NCI-H460 (cell line): ENCODE results near the gene TGM3. TPM values are rescaled to one million over a fixed set of nuclear protein-coding genes. Genes with fewer than 3 reads are reported as not detected.

Experiments
- DNase-seq: peaks from one replicate; pipeline ENCODE4 v3.0.0-alpha.2; 2016; ENCODE audit warnings: low read depth; ENCODE audit errors: extremely low read depth
- total RNA-seq: library from RNA; depleted of rRNA; stranded (reverse); fragments of >200 nt; shearing (Covaris generic); gene quantifications from 2 replicates; pipeline ENCODE4 v1.2.3, GENCODE V29; 2014

The TGM3 gene
- total RNA-seq, 1 experiment from 2014 or later = 0.10 TPM

GRCh38 chr20:2335096-2335870, 39.5 kb downstream of the TGM3 start:
- no peak for DNase-seq

DNA sequence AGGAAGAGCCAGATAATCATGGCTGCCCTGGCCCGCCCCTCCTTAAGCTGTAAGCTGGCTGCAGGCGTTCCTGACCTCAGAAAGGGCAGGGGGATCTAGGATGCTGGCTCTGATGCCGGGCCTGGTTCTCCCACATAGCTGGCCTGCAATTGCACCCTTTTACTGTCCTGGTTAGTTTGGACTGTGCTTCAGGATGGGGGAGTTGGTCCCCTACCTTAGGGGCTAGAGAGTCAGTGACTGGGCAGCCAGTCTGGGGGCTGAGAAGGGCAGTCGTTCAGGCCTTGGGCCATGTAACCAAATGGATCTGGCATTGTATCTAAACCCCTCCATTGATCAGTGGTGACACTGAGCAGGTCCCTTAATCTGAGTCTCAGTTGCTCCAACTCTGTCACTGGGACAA, 40.7 kb downstream of the TGM3 start:
- no peak for DNase-seq

DNA sequence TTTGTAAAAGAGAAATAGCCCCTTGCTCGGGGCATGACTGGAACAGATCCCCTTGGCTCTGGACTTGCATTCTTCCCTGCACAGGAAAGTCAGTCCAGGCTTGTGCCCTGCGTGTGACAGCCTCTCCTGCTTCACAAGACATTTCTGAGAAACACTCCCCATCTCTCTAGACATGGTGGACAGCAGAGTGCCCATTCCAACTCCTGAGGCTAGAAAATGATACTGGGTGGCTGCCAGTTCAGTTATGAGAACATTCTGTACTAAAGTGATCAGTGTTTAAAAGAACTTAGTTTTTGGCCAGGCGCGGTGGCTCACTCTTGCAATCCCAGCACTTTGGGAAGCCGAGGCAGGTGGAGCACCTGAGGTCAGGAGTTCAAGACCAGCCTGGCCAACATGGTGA, 41.3 kb downstream of the TGM3 start:
- no peak for DNase-seq

- DNase-seq = no peak
Observed at GRCh38 chr20:2338411-2339066, 42.7 kb downstream of the TGM3 start.

GRCh38 chr20:2340136-2340535, 44.3 kb downstream of the TGM3 start:
- DNase-seq = no peak

DNA sequence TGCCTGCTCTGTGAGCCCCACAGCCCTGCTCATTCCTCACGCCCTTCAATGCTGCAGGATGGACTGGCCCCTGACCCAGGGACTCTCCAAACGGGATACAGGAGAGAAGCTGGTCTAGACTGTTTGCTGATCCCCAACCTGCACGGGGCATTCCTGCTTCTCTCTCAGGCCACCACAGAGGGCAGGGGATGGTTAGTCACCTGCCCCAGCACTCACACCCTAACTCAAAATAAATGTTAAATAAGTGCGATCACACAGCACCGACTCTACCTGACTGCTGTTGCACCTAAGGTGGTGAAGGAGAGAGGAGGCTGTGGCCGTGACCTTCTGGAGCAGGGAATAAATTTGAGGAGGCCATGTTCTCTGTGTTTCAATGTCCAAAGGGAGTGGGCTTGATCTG, 45.0 kb downstream of the TGM3 start:
- no peak for DNase-seq

DNA sequence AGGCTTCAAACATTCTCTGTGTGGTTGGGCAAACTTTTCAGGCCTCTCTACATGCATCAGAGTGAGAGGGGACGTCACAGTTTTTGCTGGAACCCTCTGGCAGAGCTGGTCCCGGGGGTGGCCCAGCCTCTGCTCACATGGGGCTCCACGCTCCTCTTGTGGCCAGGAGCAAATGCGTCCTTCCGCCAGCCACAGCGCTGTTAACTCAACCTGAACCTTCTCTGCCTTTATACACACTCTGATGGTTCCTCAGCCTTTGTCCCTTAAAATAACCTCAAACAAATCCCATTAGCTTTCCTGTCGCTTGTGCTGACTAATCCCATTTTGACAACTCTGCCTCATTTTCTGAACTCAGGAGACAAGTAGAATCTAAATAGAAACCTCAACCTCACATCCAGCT, 45.5 kb downstream of the TGM3 start:
- no peak for DNase-seq

- DNase-seq = no peak
Observed at GRCh38 chr20:2342243-2342642, 46.4 kb downstream of the TGM3 start.

- no peak for DNase-seq
Observed at GRCh38 chr20:2346188-2346587, 50.4 kb downstream of the TGM3 start.

DNA sequence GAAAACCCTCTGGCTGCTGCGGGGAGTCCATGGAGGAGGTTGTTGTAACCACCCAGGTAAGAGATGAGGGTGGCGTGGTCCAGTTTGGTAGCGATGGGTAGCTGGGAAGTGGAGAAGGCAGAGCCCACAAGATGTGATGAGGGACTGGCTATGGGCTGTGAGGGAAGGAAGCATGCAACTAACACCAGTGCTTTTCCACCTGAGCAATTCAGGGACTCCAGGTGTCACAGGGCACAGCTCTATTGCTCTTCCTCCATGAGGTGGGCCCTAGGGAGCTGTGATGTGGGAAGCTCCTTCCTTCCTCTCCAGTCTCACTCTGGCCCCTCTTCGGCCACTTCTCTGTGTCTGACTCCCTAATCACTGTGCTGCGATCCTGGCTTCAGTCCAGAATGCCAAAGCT, 52.5 kb downstream of the TGM3 start:
- DNase-seq = no peak

DNA sequence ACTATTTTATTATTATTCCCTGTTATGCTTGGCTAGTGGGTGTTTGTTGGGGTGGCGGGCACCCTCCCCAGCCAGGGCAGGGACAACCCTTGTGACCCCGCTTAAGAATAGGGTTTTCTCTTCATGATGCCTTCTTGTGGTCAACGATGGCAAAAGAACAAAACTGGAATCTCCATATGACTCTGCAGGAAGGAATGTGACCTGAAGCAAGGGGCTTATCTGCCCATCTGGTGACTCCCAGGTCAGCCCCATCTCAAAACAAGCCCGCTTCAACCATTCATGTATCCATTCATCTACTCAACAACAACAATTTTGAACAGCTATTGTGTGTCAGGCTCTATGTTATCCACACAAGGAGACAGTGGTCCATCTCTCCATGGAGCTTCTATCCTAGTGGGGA, 54.0 kb downstream of the TGM3 start:
- no peak for DNase-seq

DNA sequence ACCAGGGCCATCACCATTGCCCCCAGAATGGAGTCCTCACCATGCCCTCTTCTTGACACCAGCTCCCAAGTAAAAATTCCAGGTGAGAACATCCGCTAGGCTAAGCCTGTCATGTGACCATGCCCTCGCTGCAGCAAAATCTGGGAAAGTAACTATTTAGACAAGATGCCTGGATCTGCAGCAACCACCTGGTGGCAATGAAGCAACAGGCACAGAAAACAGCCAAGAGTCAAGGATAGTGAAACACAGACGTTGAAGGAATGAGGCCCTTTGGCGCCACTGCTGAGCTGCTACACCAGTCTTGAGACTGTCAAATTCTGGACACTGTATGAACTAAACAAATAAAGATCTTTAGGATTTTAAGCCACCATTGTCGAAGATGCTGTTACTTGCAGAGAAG, 54.8 kb downstream of the TGM3 start:
- no peak for DNase-seq

GRCh38 chr20:2353231-2353630, 57.4 kb downstream of the TGM3 start:
- DNase-seq = no peak

GRCh38 chr20:2357114-2357513, 61.3 kb downstream of the TGM3 start:
- DNase-seq = no peak

DNA sequence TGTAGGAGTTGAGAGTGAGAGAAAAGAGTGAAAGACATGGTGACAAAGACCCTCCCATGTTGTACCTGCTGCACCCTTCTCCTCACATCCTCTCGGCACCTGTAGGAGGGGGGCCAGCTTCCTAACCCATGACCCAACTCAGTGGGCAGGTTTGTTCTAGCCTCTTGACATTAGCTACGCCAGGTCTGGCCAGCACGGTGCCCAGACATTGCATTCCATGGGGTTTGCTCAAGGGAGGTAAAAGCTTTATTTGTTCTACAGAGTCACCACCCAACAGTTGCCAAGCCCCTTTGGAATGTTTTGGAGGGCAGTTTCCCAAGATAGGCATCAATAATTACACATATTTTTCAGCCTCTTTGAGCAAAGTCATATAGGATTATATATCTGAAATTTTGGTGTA, 62.2 kb downstream of the TGM3 start:
- DNase-seq = no peak

GRCh38 chr20:2361035-2361593, 65.3 kb downstream of the TGM3 start:
- DNase-seq = no peak

DNA sequence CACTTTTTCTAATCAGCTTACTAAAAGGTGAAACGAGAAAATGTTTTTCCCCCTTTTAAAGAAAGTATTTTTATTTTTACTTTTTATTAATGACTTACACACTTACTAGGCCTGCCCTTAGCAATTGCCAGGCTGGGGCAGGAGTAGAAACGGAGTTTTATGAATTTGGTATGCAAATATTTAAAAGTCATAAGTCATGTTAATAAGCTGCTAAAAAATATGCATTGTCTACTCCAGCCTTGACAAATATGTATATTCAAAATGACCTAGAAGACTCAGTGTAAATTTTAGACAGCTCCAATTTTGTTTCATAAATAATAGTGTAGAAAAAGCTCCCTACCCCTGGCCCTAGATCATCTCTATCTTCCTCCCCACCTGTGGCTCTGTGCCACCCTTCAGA, 67.4 kb downstream of the TGM3 start:
- no peak for DNase-seq

GRCh38 chr20:2363587-2363986, 67.8 kb downstream of the TGM3 start:
- no peak for DNase-seq

GRCh38 chr20:2364044-2364443, 68.2 kb downstream of the TGM3 start:
- peak; percentile 61 for DNase-seq

DNA sequence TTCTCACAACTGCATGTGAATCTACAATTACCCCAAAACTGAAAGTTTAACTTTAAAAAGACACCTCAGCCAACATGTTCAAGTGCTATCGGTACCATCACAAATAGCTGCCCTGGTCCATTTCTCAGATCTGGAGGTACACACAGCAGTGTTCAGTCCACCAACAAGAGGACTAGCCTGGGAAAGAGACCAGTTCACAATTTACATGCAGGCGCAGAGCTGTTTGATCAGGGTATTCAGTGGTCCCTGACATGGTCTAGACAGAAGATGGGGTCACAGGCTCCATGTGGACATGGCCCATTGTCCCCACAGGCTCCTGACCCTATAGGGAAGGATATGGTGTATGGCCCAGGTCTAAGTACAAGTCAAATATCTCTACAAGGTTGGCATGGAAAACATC, 69.3 kb downstream of the TGM3 start:
- no peak for DNase-seq

DNA sequence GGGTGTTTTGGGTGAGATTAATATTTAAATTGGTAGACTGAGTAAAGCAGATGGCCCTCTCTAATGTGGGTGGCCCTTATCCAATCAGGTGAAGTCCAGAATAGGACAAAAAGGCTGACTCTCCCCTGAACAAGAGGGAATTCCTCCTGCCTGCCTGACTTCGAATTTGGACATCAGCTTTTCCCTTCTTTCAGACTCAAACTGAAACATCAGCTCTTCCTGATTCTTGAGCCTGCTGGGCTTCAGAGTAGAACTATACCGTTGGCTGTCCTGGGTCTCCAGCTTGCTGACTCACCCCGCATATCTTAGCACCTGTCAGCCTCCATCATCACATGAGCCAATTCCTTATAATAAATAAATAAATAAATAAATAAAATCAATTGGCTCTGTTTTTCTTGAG, 69.9 kb downstream of the TGM3 start:
- no peak for DNase-seq

DNA sequence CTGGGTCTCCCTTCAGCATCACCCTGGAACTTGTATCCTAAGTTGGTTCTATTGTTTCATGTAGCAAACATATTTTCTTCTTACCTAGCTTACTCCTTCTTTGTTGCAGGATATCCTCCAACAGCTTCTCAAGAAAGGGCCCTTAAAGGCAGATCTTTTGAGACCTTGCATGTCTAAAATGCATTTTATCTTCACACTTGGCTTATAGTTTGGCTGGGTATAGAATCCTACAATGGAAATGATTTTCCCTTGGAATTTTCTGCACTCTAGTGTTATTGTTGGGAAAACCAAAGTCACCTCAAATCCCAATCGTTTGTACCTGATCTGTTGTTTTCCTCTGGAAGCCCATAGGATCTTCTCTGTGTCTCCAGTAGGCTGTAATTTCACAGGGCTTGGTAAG, 72.8 kb downstream of the TGM3 start:
- no peak for DNase-seq
